HepG2 (cell line): ENCODE measurements around the gene CDK3. TPM values are rescaled to one million over a fixed set of nuclear protein-coding genes. Genes with fewer than 3 reads are reported as not detected.
A peak's percentile ranks its signal among the peaks of the same experiment; 100 is the strongest.

Experiments used
- BRCA1 ChIP-seq: sonication (generic); formaldehyde crosslinking; IDR thresholded peaks from 2 replicates; pipeline ENCODE4 v1.4.0; 2020; ENCODE audit warnings: missing genetic modification reagents
- MTA3 ChIP-seq: sonication (generic); formaldehyde crosslinking; IDR thresholded peaks from 2 replicates; pipeline ENCODE4 v1.4.0; 2020; ENCODE audit warnings: missing genetic modification reagents
- PRDM15 ChIP-seq: sonication (generic); formaldehyde crosslinking; IDR thresholded peaks from 2 replicates; pipeline ENCODE4 v1.4.0; 2020; ENCODE audit warnings: missing genetic modification reagents
- PRDM4 ChIP-seq: sonication (generic); formaldehyde crosslinking; IDR thresholded peaks from 2 replicates; pipeline ENCODE4 v1.9.0; 2021; ENCODE audit warnings: missing genetic modification reagents, borderline replicate concordance
- PRPF4 ChIP-seq: fragments of 200-400 bp; formaldehyde crosslinking; IDR thresholded peaks from 2 replicates; pipeline ENCODE4 v1.6.1; 2016; ENCODE audit warnings: low read length, low read depth; ENCODE audit not compliant: poor library complexity, severe bottlenecking
- RFX5 ChIP-seq: IDR thresholded peaks from 2 replicates; pipeline ENCODE4 v1.6.1; 2011; ENCODE audit warnings: low read depth, low read length, improper control_type of control experiment
- SRSF1 ChIP-seq: fragments of 200-400 bp; formaldehyde crosslinking; optimal IDR thresholded peaks from 2 replicates; pipeline ENCODE3; 2017; ENCODE audit warnings: mild to moderate bottlenecking, low read depth, low read length, moderate library complexity
- ZBTB39 ChIP-seq: sonication (generic); formaldehyde crosslinking; IDR thresholded peaks from 2 replicates; pipeline ENCODE4 v1.5.0; 2020; ENCODE audit warnings: missing genetic modification reagents
- ZFP41 ChIP-seq: sonication (generic); formaldehyde crosslinking; IDR thresholded peaks from 2 replicates; pipeline ENCODE4 v1.4.0; 2020; ENCODE audit warnings: mild to moderate bottlenecking, missing genetic modification reagents, borderline replicate concordance
- ZMYM4 ChIP-seq: sonication (generic); formaldehyde crosslinking; IDR thresholded peaks from 2 replicates; pipeline ENCODE4 v1.8.1; 2023; ENCODE audit warnings: mild to moderate bottlenecking, missing genetic modification reagents
- ZNF235 ChIP-seq: sonication (generic); formaldehyde crosslinking; IDR thresholded peaks from 2 replicates; pipeline ENCODE4 v1.8.1; 2023; ENCODE audit warnings: mild to moderate bottlenecking, missing genetic modification reagents, borderline replicate concordance
- ZNF281 ChIP-seq: sonication (generic); formaldehyde crosslinking; IDR thresholded peaks from 2 replicates; pipeline ENCODE4 v1.4.0; 2020; ENCODE audit warnings: missing genetic modification reagents, borderline replicate concordance
- ZNF562 ChIP-seq: sonication (generic); formaldehyde crosslinking; IDR thresholded peaks from 2 replicates; pipeline ENCODE4 v1.8.0; 2022; ENCODE audit warnings: missing genetic modification reagents, borderline replicate concordance
- ZNF598 ChIP-seq: sonication (generic); formaldehyde crosslinking; IDR thresholded peaks from 2 replicates; pipeline ENCODE4 v1.5.1; 2020; ENCODE audit warnings: mild to moderate bottlenecking, missing genetic modification reagents, borderline replicate concordance
- ZNF670 ChIP-seq: sonication (generic); formaldehyde crosslinking; IDR thresholded peaks from 2 replicates; pipeline ENCODE4 v1.8.0; 2022; ENCODE audit warnings: mild to moderate bottlenecking, missing genetic modification reagents, borderline replicate concordance
- ZNF703 ChIP-seq: sonication (generic); formaldehyde crosslinking; IDR thresholded peaks from 2 replicates; pipeline ENCODE4 v1.5.1; 2020; ENCODE audit warnings: missing genetic modification reagents, mild to moderate bottlenecking, moderate library complexity, borderline replicate concordance
- polyA plus RNA-seq, 8 experiments: library from polyadenylated mRNA; depleted of rRNA in 3 of 8; stranded (reverse) in 7 of 8; unstranded in 1 of 8; fragments of >200 nt; fragmentation: Illumina TruSeq in 4 of 8; extraction: Trizol in 4 of 8; gene quantifications; 2 replicates each; pipeline versions ENCODE4 v1.2.1 to v1.2.3, GENCODE V29; 2011 to 2016; ENCODE audit warnings: low read depth in 4 of 8, missing spikeins in 1 of 8, mixed read lengths in 1 of 8; ENCODE audit not compliant: insufficient read depth in 1 of 8
- total RNA-seq, 5 experiments: library from RNA; depleted of rRNA; stranded (reverse); fragments of >200 nt; fragmentation: Illumina TruSeq; extraction: Trizol; gene quantifications; 2 replicates each; pipeline ENCODE4 v1.2.3, GENCODE V29; 2016; ENCODE audit warnings: low read depth in 1 of 5

The CDK3 gene
- total and polyA plus RNA-seq, 2 of the 13 experiments (the other 11 are each of a cell fraction or from before 2014, with no cell fraction given): 5.8 to 11.4 TPM

- TF ChIP-seq ZBTB39 (CRISPR knock-in tag): peak; percentile 40; the same call in 1 of the 2 replicates
- TF ChIP-seq ZNF670: no peak
- no peak for TF ChIP-seq PRDM15 (CRISPR knock-in tag)
- no peak for TF ChIP-seq ZNF703 (CRISPR knock-in tag)
- TF ChIP-seq MTA3: no peak
- no peak for TF ChIP-seq PRDM4 (CRISPR knock-in tag)
- no peak for TF ChIP-seq ZNF235 (CRISPR knock-in tag)
- 0 out of 2 replicates have a peak, but pooled peaks have one; percentile 39 for TF ChIP-seq ZFP41
- TF ChIP-seq ZNF562 (CRISPR knock-in tag): no peak
- no peak for TF ChIP-seq SRSF1
- TF ChIP-seq ZNF598 (CRISPR knock-in tag): no peak; the same call in 1 of the 2 replicates
- TF ChIP-seq PRPF4: no peak
- 0 out of 2 replicates have a peak, but pooled peaks have one; percentile 44 for TF ChIP-seq ZNF281 (CRISPR knock-in tag)
- TF ChIP-seq ZMYM4 (CRISPR knock-in tag): 0 out of 2 replicates have a peak, but pooled peaks have one; percentile 19
- TF ChIP-seq RFX5: no peak
- 0 out of 2 replicates have a peak, but pooled peaks have one; percentile 22 for TF ChIP-seq BRCA1 (CRISPR knock-in tag)
Measured at GRCh38 chr17:76027159-76027839, 26.6 kb downstream of the CDK3 start, which contains the start of gene EVPL (continued).
